Lower lobe of right lung (tissue), 2 donors: ENCODE measurements around the gene CALCOCO2. TPM values are rescaled to one million over a fixed set of nuclear protein-coding genes. Genes with fewer than 3 reads are reported as not detected.

ENCODE experiments used
- ATAC-seq, 2 donors: fragments of 200-7000 bp; cut with Tn5 transposase; one replicate each; pipeline ENCODE4 v1.9.1; 2020 to 2022; ENCODE audit warnings: mild to moderate bottlenecking in 2 of 2, moderate library complexity in 2 of 2
- DNase-seq: peaks from one replicate; pipeline ENCODE4 v3.0.0-alpha.2; 2020
- H3K27ac ChIP-seq: fragments of 200-600 bp; one replicate; pipeline ENCODE4 v1.8.0; 2022
- H3K27me3 ChIP-seq: fragments of 200-600 bp; one replicate; pipeline ENCODE4 v1.8.0; 2022; ENCODE audit warnings: low read depth
- H3K36me3 ChIP-seq: fragments of 200-600 bp; one replicate; pipeline ENCODE4 v1.8.0; 2022; ENCODE audit warnings: mild to moderate bottlenecking
- H3K4me1 ChIP-seq: fragments of 200-600 bp; one replicate; pipeline ENCODE4 v1.8.0; 2022
- H3K4me3 ChIP-seq: fragments of 200-600 bp; one replicate; pipeline ENCODE4 v1.8.0; 2022; ENCODE audit warnings: mild to moderate bottlenecking
- H3K9me3 ChIP-seq: fragments of 200-600 bp; one replicate; pipeline ENCODE4 v1.8.0; 2022
- CTCF ChIP-seq: fragments of 200-600 bp; IDR thresholded peaks from one replicate; pipeline ENCODE4 v1.8.0; 2022; ENCODE audit warnings: antibody characterized with exemption, mild to moderate bottlenecking
- intact Hi-C: fragments of 100-400 bp; cut with DNase I; formaldehyde crosslinking; loops from one replicate; pipeline ENCODE4 v1.11.0; 2022
- total RNA-seq: library from RNA; stranded (reverse); fragmentation: NEBNext Ultra II Directional; extraction: Animal tissue kit (Norgen Biotek cat#: 25700); gene quantifications from one replicate; pipeline ENCODE4 v1.2.1, GENCODE V29; 2021
- donor health status: DM: no; HTN: yes; CAD: no; lungs with severe emphysema.

Gene CALCOCO2
- total RNA-seq, 1 donor from 2014 or later, result 174 TPM

GRCh38 chr17:48908853-48909394, 78.1 kb downstream of the CALCOCO2 start:
- DNase-seq (peak; percentile 81), ATAC-seq (peak; percentile 54 to 59)
- H3K27ac ChIP-seq, result peak overlapping the region; percentile 84
- H3K36me3 ChIP-seq, result peaks cover 24% of the 10 kb centered on the region
- no peaks in the 10 kb centered on the region for H3K27me3 ChIP-seq
- TF ChIP-seq CTCF, result no peak
- intact Hi-C loops, result no loop called here
- peak overlapping the region; percentile 74 for H3K4me3 ChIP-seq
- H3K9me3 ChIP-seq, result no peaks in the 10 kb centered on the region
- peaks cover 22% of the 10 kb centered on the region for H3K4me1 ChIP-seq

DNA sequence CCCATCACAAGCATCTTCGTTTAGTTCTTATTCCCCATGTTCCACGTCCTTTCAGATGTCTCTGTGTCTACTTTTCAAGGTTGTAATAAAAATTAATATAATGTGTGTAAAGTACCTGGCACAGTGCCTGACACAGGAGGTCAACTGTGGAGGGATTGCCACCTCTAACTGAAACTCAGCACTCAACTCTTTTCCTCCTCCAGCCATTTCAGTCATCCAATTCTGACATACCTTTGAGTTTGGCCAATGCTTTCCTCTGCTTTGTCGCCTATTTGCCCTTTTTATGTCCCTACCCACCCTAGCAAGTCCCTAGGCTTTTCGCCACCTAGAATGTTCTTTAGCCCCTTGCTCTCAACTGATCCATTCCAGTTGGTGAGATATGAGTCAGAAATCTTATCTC, 78.9 kb downstream of the CALCOCO2 start:
- Histone ChIP-seq H3K4me3 (peak overlapping the region; percentile 74), H3K27ac (no peak overlapping the region), H3K36me3 (peaks cover 32% of the 10 kb centered on the region), H3K9me3 (no peaks in the 10 kb centered on the region), H3K4me1 (peaks cover 25% of the 10 kb centered on the region), H3K27me3 (no peaks in the 10 kb centered on the region)
- ATAC-seq (no peak), DNase-seq (no peak)
- TF ChIP-seq CTCF, result no peak
- intact Hi-C loops, result no loop called here

DNA sequence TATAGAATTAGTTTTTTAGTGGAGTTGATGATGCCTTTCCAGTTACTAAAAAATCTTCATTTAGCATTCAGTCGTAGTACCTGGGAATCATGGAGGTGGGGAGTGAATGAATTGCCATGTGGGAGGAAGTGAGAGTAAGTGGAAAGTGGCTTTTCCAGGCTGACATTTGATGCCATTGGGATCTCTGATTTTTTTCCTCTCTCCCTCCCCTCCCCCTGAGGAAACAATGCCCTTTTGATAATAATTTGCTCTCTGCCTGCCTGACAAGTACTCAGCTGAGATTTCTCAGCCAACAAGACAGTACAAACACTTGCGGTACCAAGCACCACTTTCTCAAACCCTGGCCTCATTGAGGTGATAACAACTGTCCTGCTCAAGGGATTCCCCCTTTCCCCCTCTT, 79.5 kb downstream of the CALCOCO2 start:
- intact Hi-C loops, result no loop called here
- H3K4me1 ChIP-seq, result peaks cover 31% of the 10 kb centered on the region
- no peak for ATAC-seq
- TF ChIP-seq CTCF, result no peak
- H3K27ac ChIP-seq, result no peak overlapping the region
- peaks cover 38% of the 10 kb centered on the region for H3K36me3 ChIP-seq
- peak overlapping the region; percentile 74 for H3K4me3 ChIP-seq
- no peaks in the 10 kb centered on the region for H3K9me3 ChIP-seq
- DNase-seq, result no peak
- H3K27me3 ChIP-seq, result no peaks in the 10 kb centered on the region

- ATAC-seq (no peak), DNase-seq (no peak)
- H3K4me3 ChIP-seq, result no peak overlapping the region
- peaks cover 38% of the 10 kb centered on the region for H3K4me1 ChIP-seq
- no peaks in the 10 kb centered on the region for H3K27me3 ChIP-seq
- no peak overlapping the region for H3K27ac ChIP-seq
- H3K9me3 ChIP-seq, result no peaks in the 10 kb centered on the region
- no peak for TF ChIP-seq CTCF
- intact Hi-C loops, result no loop called here
- H3K36me3 ChIP-seq, result peaks cover 58% of the 10 kb centered on the region
Measured at GRCh38 chr17:48912476-48912875, 81.6 kb downstream of the CALCOCO2 start.

Other genes with a start within 250 kb of the CALCOCO2 start
- gene HOXB3, start 240.8 kb upstream of the CALCOCO2 start, total RNA-seq, result 11.3 TPM
- gene HOXB5, start 237.3 kb upstream of the CALCOCO2 start, total RNA-seq, result 3.9 TPM
- gene HOXB6, start 226.0 kb upstream of the CALCOCO2 start, total RNA-seq, result 4.4 TPM
- gene HOXB7, start 220.0 kb upstream of the CALCOCO2 start, total RNA-seq, result 2.4 TPM
- gene HOXB8, start 215.7 kb upstream of the CALCOCO2 start, total RNA-seq, result 0.21 TPM
- not detected for gene HOXB9, start 204.7 kb upstream of the CALCOCO2 start, total RNA-seq
- not detected for gene PRAC1, start 108.5 kb upstream of the CALCOCO2 start, total RNA-seq
- gene PRAC2, start 107.8 kb upstream of the CALCOCO2 start, total RNA-seq, result not detected
- not detected for gene HOXB13, start 102.3 kb upstream of the CALCOCO2 start, total RNA-seq
- gene TTLL6, start 13.8 kb upstream of the CALCOCO2 start, total RNA-seq, result 2.7 TPM
- 42.6 TPM for gene ATP5MC1, start 61.8 kb downstream of the CALCOCO2 start, total RNA-seq
- gene UBE2Z, start 77.4 kb downstream of the CALCOCO2 start, total RNA-seq, result 65.0 TPM
- 76.9 TPM for gene SNF8, start 113.8 kb downstream of the CALCOCO2 start, total RNA-seq
- not detected for gene GIP, start 137.6 kb downstream of the CALCOCO2 start, total RNA-seq
- not detected for gene IGF2BP1, start 166.3 kb downstream of the CALCOCO2 start, total RNA-seq